GM23338 (cell line): ENCODE results near the gene AKAP13.

ENCODE experiments used
- CREB1 ChIP-seq: fragments of 250-450 bp; sonication (Bioruptor Pico); IDR thresholded peaks from 2 replicates; pipeline ENCODE4 v1.5.0; 2020; ENCODE audit warnings: low read depth, mild to moderate bottlenecking, moderate library complexity
- EZH2 ChIP-seq: fragments of 200-600 bp; sonication (generic); IDR thresholded peaks from one replicate; pipeline ENCODE4 v1.8.0; 2017; ENCODE audit warnings: antibody characterized with exemption, mild to moderate bottlenecking, low read depth; ENCODE audit not compliant: unreplicated experiment
- EZH2phosphoT487 ChIP-seq: fragments of 200-600 bp; sonication (generic); IDR thresholded peaks from one replicate; pipeline ENCODE4 v1.8.1; 2018; ENCODE audit warnings: antibody characterized with exemption; ENCODE audit not compliant: unreplicated experiment
- JUNB ChIP-seq: IDR thresholded peaks from one replicate; pipeline ENCODE4 v1.6.1; 2016; ENCODE audit warnings: antibody characterized with exemption; ENCODE audit not compliant: unreplicated experiment
- NANOG ChIP-seq: IDR thresholded peaks from 2 replicates; pipeline ENCODE4 v1.6.1; 2016; ENCODE audit warnings: antibody characterized with exemption, borderline replicate concordance
- POLR2AphosphoS5 ChIP-seq: IDR thresholded peaks from 2 replicates; pipeline ENCODE4 v1.6.1; 2016; ENCODE audit warnings: antibody characterized with exemption, low read depth
- STAT1 ChIP-seq: IDR thresholded peaks from one replicate; pipeline ENCODE4 v1.6.1; 2016; ENCODE audit warnings: antibody characterized with exemption; ENCODE audit not compliant: unreplicated experiment
- ZNF114 ChIP-seq: fragments of 250-450 bp; sonication (Bioruptor Pico); IDR thresholded peaks from 2 replicates; pipeline ENCODE4 v1.5.0; 2020; ENCODE audit warnings: mild to moderate bottlenecking, moderate library complexity
- ZNF331 ChIP-seq: fragments of 250-450 bp; sonication (Bioruptor Pico); IDR thresholded peaks from 2 replicates; pipeline ENCODE4 v1.5.0; 2020; ENCODE audit warnings: low read depth, mild to moderate bottlenecking, moderate library complexity
- ZNF462 ChIP-seq: fragments of 250-450 bp; sonication (Bioruptor Pico); IDR thresholded peaks from 2 replicates; pipeline ENCODE4 v1.5.0; 2020; ENCODE audit warnings: mild to moderate bottlenecking, moderate library complexity
- TF ChIP-seq, protein P1 (sequence below), 2 experiments: fragments of 200-600 bp in 1 of 2; sonication (generic) in 1 of 2; conservative IDR thresholded peaks; 2 replicates each; pipeline versions ENCODE4 v1.5.1 to v1.6.1; 2016 to 2017; ENCODE audit warnings: antibody characterized with exemption in 2 of 2, low read depth in 2 of 2, mild to moderate bottlenecking in 2 of 2, moderate library complexity in 1 of 2
- TF ChIP-seq, protein P2 (sequence below): IDR thresholded peaks from one replicate; pipeline ENCODE4 v1.6.1; 2018; ENCODE audit warnings: antibody characterized with exemption; ENCODE audit not compliant: unreplicated experiment
- TF ChIP-seq, protein P3 (sequence below): IDR thresholded peaks from 2 replicates; pipeline ENCODE4 v1.6.1; 2016; ENCODE audit warnings: antibody characterized with exemption

GRCh38 chr15:85676342-85677098 lies 296.1 kb downstream of the AKAP13 start:
- TF ChIP-seq, protein P1, sequence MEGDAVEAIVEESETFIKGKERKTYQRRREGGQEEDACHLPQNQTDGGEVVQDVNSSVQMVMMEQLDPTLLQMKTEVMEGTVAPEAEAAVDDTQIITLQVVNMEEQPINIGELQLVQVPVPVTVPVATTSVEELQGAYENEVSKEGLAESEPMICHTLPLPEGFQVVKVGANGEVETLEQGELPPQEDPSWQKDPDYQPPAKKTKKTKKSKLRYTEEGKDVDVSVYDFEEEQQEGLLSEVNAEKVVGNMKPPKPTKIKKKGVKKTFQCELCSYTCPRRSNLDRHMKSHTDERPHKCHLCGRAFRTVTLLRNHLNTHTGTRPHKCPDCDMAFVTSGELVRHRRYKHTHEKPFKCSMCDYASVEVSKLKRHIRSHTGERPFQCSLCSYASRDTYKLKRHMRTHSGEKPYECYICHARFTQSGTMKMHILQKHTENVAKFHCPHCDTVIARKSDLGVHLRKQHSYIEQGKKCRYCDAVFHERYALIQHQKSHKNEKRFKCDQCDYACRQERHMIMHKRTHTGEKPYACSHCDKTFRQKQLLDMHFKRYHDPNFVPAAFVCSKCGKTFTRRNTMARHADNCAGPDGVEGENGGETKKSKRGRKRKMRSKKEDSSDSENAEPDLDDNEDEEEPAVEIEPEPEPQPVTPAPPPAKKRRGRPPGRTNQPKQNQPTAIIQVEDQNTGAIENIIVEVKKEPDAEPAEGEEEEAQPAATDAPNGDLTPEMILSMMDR (conservative IDR thresholded peaks at IDR 0.05; ENCODE audit: low read depth in 2 of 2): no peak
- TF ChIP-seq EZH2: no peak
- no peak for TF ChIP-seq JUNB
- TF ChIP-seq, protein P2, sequence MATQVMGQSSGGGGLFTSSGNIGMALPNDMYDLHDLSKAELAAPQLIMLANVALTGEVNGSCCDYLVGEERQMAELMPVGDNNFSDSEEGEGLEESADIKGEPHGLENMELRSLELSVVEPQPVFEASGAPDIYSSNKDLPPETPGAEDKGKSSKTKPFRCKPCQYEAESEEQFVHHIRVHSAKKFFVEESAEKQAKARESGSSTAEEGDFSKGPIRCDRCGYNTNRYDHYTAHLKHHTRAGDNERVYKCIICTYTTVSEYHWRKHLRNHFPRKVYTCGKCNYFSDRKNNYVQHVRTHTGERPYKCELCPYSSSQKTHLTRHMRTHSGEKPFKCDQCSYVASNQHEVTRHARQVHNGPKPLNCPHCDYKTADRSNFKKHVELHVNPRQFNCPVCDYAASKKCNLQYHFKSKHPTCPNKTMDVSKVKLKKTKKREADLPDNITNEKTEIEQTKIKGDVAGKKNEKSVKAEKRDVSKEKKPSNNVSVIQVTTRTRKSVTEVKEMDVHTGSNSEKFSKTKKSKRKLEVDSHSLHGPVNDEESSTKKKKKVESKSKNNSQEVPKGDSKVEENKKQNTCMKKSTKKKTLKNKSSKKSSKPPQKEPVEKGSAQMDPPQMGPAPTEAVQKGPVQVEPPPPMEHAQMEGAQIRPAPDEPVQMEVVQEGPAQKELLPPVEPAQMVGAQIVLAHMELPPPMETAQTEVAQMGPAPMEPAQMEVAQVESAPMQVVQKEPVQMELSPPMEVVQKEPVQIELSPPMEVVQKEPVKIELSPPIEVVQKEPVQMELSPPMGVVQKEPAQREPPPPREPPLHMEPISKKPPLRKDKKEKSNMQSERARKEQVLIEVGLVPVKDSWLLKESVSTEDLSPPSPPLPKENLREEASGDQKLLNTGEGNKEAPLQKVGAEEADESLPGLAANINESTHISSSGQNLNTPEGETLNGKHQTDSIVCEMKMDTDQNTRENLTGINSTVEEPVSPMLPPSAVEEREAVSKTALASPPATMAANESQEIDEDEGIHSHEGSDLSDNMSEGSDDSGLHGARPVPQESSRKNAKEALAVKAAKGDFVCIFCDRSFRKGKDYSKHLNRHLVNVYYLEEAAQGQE: no peak
- TF ChIP-seq CREB1 (CRISPR knock-in tag): no peak
- TF ChIP-seq POLR2AphosphoS5: no peak
- TF ChIP-seq ZNF462 (CRISPR knock-in tag): no peak
- TF ChIP-seq EZH2phosphoT487: no peak
- no peak for TF ChIP-seq ZNF114 (CRISPR knock-in tag)
- no peak for TF ChIP-seq NANOG
- TF ChIP-seq ZNF331: no peak
- TF ChIP-seq, protein P3, sequence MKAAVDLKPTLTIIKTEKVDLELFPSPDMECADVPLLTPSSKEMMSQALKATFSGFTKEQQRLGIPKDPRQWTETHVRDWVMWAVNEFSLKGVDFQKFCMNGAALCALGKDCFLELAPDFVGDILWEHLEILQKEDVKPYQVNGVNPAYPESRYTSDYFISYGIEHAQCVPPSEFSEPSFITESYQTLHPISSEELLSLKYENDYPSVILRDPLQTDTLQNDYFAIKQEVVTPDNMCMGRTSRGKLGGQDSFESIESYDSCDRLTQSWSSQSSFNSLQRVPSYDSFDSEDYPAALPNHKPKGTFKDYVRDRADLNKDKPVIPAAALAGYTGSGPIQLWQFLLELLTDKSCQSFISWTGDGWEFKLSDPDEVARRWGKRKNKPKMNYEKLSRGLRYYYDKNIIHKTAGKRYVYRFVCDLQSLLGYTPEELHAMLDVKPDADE: no peak
- no peak for TF ChIP-seq STAT1
